Right atrium auricular region (tissue), 2 donors: ENCODE results near the gene SIGLEC15. TPM values are rescaled to one million over a fixed set of nuclear protein-coding genes. Genes with fewer than 3 reads are reported as not detected.

Experiments
- DNase-seq: peaks from one replicate; pipeline ENCODE4 v3.0.0-alpha.2; 2019; ENCODE audit warnings: low spot score
- H3K27ac ChIP-seq, 2 donors: fragments of 200-600 bp; sonication (generic); 1 replicate in 1 of 2; 2 replicates in 1 of 2; pipeline ENCODE4 v1.5.1; 2016 to 2019
- H3K27me3 ChIP-seq, 2 donors: fragments of 200-600 bp; sonication (generic); one replicate each; pipeline versions ENCODE4 v1.5.1 to v1.6.0; 2017 to 2019
- H3K36me3 ChIP-seq: fragments of 200-600 bp; sonication (generic); one replicate; pipeline ENCODE4 v1.5.1; 2016
- H3K4me1 ChIP-seq, 2 donors: fragments of 200-600 bp; sonication (generic); one replicate each; pipeline versions ENCODE4 v1.5.1 to v1.6.0; 2017 to 2019
- H3K4me3 ChIP-seq, 2 donors: fragments of 200-600 bp; sonication (generic); 1 replicate in 1 of 2; 2 replicates in 1 of 2; pipeline ENCODE4 v1.5.1; 2017 to 2019; ENCODE audit warnings: mild to moderate bottlenecking in 1 of 2, moderate library complexity in 1 of 2
- H3K9me3 ChIP-seq, 2 donors: fragments of 200-600 bp; sonication (generic); one replicate each; pipeline ENCODE4 v1.5.1; 2019
- total RNA-seq, 2 donors: library from RNA; depleted of rRNA; stranded (reverse); fragments of >200 nt; gene quantifications; one replicate each; pipeline ENCODE4 v1.1.0, GENCODE V29; 2016
- TF ChIP-seq, protein P1 (sequence below), 2 donors: fragments of 200-600 bp; sonication (generic); IDR thresholded peaks; one replicate each; pipeline ENCODE4 v1.5.1; 2019; ENCODE audit warnings: antibody characterized with exemption in 2 of 2

Gene SIGLEC15
- total RNA-seq, 2 donors from 2014 or later, result 1.9 TPM; not detected in 1

DNA sequence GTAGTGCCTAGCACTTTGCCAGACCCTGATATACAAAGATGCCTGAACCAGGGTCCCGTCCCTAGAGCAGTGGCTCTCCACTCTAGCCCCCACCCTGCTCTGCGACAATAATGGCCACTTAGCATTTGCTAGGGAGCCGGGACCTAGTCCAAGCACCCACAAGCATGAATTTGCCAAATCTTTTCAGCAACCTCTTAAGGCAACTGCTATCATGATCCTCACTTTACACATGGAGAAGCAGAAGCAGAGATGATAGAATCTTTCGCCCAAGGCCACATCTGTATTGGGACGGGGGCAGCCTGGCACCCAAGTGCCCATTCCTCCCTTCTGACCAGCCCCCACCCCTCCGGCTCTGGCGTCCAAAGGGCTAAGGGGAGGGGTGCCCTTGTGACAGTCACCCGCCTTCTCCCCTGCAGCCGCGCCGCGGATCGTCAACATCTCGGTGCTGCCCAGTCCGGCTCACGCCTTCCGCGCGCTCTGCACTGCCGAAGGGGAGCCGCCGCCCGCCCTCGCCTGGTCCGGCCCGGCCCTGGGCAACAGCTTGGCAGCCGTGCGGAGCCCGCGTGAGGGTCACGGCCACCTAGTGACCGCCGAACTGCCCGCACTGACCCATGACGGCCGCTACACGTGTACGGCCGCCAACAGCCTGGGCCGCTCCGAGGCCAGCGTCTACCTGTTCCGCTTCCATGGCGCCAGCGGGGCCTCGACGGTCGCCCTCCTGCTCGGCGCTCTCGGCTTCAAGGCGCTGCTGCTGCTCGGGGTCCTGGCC lies 13.0 kb downstream of the SIGLEC15 start:
- H3K9me3 ChIP-seq, result no peaks in the 10 kb centered on the region
- no peaks in the 10 kb centered on the region for H3K27me3 ChIP-seq
- H3K4me1 ChIP-seq, result peaks cover 0 to 24% of the 10 kb centered on the region in 2 donors
- DNase-seq, result no peak
- H3K27ac ChIP-seq, result no peak overlapping the region
- peak overlapping the region in 1 of 2 donors; percentile 47 for H3K4me3 ChIP-seq
- TF ChIP-seq, protein P1, sequence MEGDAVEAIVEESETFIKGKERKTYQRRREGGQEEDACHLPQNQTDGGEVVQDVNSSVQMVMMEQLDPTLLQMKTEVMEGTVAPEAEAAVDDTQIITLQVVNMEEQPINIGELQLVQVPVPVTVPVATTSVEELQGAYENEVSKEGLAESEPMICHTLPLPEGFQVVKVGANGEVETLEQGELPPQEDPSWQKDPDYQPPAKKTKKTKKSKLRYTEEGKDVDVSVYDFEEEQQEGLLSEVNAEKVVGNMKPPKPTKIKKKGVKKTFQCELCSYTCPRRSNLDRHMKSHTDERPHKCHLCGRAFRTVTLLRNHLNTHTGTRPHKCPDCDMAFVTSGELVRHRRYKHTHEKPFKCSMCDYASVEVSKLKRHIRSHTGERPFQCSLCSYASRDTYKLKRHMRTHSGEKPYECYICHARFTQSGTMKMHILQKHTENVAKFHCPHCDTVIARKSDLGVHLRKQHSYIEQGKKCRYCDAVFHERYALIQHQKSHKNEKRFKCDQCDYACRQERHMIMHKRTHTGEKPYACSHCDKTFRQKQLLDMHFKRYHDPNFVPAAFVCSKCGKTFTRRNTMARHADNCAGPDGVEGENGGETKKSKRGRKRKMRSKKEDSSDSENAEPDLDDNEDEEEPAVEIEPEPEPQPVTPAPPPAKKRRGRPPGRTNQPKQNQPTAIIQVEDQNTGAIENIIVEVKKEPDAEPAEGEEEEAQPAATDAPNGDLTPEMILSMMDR (IDR thresholded peaks at IDR 0.05), result no peak
- H3K36me3 ChIP-seq, result no peaks in the 10 kb centered on the region

DNA sequence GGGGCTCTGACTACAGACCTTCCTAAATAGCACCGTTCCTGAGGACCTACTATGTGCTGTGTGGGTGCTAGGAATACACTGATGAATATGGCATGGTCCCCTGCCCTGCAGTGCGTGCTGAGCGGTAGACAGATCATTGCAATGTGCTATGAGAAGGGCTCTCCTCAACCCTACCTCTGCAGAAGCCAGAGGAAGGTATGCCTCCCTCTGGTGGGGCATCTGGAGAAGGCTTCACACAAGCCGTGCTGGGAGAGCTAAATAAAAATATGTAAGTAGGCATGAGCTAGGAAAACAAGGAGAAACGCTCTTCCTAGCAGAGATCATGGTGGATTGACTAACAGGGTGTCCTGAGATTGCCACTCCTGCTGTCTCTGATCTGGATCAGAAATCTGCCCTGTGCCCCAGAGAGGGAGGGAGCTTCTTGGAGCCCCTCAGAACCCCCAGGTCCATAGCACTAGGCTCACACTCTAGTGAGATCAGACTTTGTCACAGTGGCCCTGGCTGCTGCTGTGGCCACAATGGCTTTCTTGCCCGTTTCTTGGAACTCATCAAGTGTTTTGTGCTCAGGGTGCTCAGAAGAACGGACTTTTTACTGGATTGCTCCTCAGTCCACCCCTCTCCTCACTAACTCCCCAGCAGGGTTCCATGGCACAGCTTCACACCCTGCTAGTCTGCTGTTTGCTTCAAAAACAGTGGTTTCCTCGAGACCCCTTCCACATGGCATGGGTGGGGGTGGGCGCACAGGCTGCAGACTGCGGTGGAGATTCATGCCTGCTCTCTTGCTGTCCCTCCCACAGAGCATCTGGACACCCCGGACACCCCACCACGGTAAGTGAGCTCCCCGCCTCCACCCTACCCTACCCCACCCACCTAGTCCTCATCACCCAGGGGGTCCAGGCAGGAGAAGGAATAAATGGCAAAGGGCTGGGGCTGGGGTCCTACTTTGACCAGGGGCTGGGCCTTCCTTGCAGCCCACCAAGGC lies 14.2 kb downstream of the SIGLEC15 start:
- DNase-seq, result no peak
- H3K4me3 ChIP-seq, result no peak overlapping the region
- H3K27ac ChIP-seq, result no peak overlapping the region

DNA sequence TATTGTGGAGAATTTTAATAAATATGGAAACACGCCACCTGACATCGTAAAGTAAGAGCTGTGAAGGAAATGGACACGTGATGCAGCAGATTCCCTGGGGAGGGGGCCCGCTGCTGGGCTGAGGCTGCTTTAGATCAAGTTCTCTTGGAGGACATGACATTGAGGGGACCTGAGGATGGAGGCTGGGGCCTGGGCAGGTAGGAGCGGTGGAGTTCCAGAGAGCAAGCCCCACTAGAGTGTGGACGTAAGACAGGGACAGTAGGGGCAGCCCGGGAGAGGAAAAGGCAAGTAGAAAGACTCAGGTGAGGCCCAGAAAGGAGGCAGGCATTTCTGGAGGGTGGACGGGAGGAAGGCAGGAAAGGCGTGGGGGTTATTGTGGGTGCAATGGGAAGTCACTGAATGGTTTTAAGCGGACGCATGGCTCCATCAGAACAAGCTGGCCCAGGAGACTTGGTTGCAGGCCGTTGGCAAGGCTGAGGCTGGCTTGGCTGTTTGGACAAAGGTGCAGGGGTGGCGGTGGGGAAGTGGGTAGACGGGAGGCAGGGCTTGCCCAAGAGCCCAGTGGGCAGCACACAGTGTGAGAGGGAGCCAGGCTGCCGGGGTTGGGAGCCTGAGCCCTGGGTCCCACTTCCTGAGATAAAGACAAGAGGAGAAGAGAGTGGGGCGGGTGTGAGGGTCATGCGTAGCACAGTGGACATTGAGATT lies 15.7 kb downstream of the SIGLEC15 start:
- Histone ChIP-seq H3K27ac (no peak overlapping the region), H3K4me1 (peaks cover 0 to 24% of the 10 kb centered on the region in 2 donors), H3K36me3 (no peaks in the 10 kb centered on the region), H3K9me3 (no peaks in the 10 kb centered on the region), H3K27me3 (no peaks in the 10 kb centered on the region), H3K4me3 (no peak overlapping the region)
- TF ChIP-seq, protein P1 (IDR thresholded peaks at IDR 0.05), result no peak
- no peak for DNase-seq

More for the DNA sequence above, 14.2 kb downstream of the SIGLEC15 start:
- Histone ChIP-seq H3K4me1 (peaks cover 0 to 24% of the 10 kb centered on the region in 2 donors), H3K27me3 (no peaks in the 10 kb centered on the region), H3K36me3 (no peaks in the 10 kb centered on the region), H3K9me3 (no peaks in the 10 kb centered on the region)
- TF ChIP-seq, protein P1 (IDR thresholded peaks at IDR 0.05), result peak; percentile 15 to 70

DNA sequence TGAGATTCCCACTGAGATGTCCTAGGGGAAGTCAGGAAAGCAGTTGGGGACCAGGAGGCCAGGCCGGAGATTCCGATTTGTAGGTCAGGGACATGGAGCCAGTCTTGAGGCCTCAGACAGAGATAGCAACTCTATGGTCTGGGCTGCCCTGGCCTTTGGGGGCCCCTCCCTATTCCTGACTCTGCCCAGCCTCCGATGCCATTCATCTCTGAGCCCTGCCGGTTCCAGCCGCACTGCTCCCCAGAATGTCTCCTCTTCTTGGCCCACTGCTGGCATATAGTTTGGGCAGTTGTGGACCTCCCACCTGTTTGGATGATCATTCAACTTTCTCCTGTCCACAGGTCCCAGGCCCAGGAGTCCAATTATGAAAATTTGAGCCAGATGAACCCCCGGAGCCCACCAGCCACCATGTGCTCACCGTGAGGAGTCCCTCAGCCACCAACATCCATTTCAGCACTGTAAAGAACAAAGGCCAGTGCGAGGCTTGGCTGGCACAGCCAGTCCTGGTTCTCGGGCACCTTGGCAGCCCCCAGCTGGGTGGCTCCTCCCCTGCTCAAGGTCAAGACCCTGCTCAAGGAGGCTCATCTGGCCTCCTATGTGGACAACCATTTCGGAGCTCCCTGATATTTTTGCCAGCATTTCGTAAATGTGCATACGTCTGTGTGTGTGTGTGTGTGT lies 16.4 kb downstream of the SIGLEC15 start:
- no peaks in the 10 kb centered on the region for H3K9me3 ChIP-seq
- no peak overlapping the region for H3K4me3 ChIP-seq
- DNase-seq, result no peak
- H3K27ac ChIP-seq, result no peak overlapping the region
- H3K27me3 ChIP-seq, result no peaks in the 10 kb centered on the region
- TF ChIP-seq, protein P1 (IDR thresholded peaks at IDR 0.05), result no peak
- H3K4me1 ChIP-seq, result peaks cover 0 to 24% of the 10 kb centered on the region in 2 donors
- H3K36me3 ChIP-seq, result no peaks in the 10 kb centered on the region

DNA sequence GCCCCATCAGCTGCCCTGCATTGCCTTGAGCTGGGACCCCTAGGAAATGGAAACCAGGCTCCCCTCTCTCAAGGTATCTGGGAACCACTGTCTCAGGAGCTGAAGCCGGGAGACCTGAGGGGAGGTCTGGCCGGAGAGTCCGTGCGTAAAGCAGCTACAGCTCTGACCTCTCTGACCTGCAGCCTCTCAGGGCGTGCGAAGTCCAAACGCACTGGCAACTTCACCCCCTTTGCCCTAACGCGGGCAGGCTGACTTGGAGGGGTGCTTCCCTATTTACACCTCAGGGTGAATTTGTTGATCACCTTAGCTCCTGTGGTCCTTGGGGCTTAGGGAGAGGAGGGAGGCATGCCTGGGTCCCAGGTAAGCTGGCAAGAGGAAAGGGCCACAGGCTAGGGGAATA lies 17.5 kb downstream of the SIGLEC15 start:
- Histone ChIP-seq H3K27me3 (no peaks in the 10 kb centered on the region), H3K9me3 (no peaks in the 10 kb centered on the region), H3K27ac (no peak overlapping the region), H3K4me1 (peaks cover 0 to 13% of the 10 kb centered on the region in 2 donors), H3K36me3 (no peaks in the 10 kb centered on the region), H3K4me3 (no peak overlapping the region)
- TF ChIP-seq, protein P1 (IDR thresholded peaks at IDR 0.05), result no peak
- DNase-seq, result no peak
